GM10847 (cell line): ENCODE data around the gene FNIP2.

ENCODE experiments used
- POLR2A ChIP-seq: IDR thresholded peaks from 2 replicates; pipeline ENCODE4 v1.6.1; 2011; ENCODE audit not compliant: insufficient read length; ENCODE audit errors: extremely low read depth

FNIP2 gene

GRCh38 chr4:158858410-158859199, 89.8 kb downstream of the FNIP2 start:
- TF ChIP-seq POLR2A, result no peak

DNA sequence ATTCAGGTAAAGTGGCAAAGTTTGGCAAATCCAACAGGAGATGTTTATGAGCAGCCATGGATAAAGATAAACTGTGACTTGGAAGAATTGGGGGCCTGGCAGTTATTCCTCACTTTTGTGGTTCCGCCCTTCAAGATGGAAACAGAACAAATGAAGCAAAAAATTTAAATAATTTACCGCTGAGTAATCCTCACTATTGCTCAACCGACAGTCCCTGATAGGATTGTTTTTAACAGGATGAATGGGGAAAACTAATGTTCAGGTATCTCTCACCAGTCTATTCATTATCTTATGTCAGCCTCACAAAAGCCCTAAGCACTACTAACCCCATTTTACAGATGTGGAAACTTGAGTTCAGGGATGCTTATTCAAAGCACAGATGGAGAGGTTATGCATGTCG, 90.8 kb downstream of the FNIP2 start:
- TF ChIP-seq POLR2A, result no peak

DNA sequence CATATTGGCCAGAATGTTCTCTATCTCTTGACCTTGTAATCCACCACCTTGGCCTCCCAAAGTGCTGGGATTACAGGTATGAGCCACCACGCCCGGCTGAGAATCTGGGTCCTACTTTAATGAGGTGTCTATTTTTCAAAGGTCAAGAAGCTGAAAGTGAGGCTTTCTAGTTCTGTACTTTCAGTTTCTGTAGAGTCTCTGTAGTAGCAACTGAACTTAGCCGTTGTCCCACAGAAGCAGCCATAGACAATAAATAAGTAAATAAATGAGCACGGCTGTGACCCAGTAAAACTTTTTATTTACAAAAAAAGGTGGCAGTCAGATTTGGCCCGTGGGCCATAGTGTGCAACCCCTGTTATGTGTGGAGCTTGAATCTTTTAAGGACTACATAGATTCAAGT, 92.0 kb downstream of the FNIP2 start:
- no peak for TF ChIP-seq POLR2A

DNA sequence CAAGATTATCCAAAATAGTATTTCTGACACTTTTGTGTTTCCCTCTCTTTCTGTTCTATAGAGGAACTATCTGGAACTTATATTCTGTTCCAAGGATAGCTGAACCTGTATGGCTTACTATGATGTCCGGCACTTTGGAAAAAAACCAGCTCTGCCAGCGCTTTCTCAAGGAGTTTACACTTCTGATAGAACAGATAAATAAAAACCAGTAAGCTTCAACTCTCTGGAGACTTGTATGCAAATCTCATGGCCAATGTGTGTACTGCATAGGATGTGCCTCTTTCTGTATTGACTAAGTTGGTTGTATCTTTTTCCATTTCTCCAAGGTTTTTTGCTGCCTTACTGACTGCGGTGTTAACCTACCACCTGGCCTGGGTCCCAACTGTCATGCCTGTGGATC, 92.5 kb downstream of the FNIP2 start:
- no peak for TF ChIP-seq POLR2A

GRCh38 chr4:158861766-158862165, 92.9 kb downstream of the FNIP2 start:
- no peak for TF ChIP-seq POLR2A

- TF ChIP-seq POLR2A, result no peak
Observed at GRCh38 chr4:158863296-158863695, 94.5 kb downstream of the FNIP2 start.

- TF ChIP-seq POLR2A, result no peak
Observed at GRCh38 chr4:158865520-158866177, 96.8 kb downstream of the FNIP2 start.

GRCh38 chr4:158869001-158869400, 100.2 kb downstream of the FNIP2 start:
- no peak for TF ChIP-seq POLR2A

DNA sequence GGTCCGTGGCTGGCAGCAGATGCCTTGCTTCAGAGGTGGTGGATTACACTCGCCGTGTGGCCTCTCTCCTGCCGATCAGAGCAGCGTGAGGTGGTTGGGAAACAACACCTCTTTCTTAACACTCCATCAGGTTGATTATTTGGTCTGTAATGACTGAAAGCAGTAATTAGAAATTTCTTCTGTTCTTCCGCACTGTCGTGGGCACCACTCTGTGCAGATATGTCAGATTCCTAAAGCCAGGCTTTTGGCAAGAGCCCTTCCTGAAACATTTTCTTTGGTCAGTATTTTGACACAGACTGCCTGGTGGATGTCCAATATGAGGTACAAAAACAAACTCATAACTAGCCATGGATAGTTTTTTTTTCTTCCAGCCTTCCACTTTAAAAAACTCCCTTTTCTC, 100.9 kb downstream of the FNIP2 start:
- no peak for TF ChIP-seq POLR2A

DNA sequence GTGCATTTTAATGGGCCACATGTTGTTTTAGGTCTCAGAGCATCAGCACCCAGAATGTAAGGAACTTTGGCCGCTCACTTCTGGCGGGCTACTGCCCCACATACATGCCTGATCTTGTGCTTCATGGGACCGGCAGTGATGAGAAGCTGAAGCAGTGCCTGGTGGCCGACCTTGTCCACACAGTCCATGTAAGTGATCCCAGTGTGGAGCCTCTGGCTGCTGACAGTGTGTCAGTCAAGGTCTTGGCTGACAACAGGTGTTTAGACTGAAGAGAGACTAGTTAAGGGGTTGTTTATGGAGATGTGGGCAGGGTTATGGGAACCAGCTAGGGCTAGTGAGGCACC, 101.4 kb downstream of the FNIP2 start:
- TF ChIP-seq POLR2A, result no peak

DNA sequence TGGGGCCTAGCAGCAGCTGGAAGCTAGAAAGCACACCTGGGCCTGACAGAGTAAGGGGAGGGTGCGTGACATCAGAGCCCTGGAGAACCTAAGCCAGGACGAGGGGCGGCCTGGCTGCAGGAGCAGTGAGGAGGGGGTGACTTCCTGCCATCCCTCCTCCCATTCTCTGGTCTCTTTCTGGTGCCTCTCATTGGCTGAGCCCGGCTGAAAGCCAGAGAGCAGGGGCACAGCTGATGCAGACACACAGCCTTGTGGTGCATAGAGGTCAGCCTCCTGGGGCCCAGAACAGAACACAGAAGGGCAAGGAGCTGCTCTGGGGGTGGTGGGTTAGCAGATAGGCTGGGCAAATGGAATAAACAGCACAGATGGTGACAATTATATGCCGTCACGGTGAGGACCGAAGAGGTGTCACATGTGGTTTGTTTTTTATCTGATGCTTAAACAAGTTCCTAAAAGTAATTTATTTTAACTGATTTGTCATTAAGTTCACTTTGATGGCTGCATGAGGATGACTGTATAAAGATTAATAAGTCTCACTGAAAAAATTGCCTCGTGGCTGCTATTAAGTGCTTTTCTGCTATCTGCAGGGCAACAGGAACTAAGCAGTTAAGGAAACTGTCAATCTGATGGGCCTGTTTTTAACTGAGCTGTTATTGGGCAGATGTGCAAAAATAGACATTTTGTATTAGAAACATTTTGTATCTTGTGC, 102.0 kb downstream of the FNIP2 start:
- no peak for TF ChIP-seq POLR2A

- no peak for TF ChIP-seq POLR2A
Observed at GRCh38 chr4:158871335-158871724, 102.5 kb downstream of the FNIP2 start.

DNA sequence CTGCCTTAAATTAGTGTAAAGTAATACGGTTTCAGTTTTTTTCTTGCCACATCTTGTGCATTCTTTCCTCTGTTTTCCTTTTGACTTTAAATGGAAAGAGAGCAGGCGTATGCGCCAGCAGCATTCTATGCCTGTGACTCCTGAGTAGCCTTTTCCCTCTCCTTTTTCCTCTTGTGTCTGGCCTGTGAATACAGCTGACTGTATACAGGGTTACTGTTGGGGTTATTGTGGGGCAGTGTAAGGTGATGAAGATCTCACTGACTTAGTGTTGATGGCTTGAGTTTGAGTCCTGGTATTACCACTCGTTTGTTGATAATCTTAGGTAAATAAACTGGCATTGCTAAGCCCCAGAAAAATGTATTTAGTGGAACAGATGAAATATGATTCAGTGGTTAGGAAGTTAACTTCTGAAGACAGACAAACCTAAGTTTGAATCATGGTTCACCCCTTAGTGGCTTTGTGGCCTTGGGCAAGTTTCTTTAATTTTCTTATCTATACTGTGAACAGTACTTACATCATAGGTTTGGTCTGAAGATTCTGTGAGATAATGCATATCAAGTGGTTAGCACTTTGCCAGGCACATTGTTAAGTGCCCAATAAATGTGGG, 105.1 kb downstream of the FNIP2 start:
- no peak for TF ChIP-seq POLR2A

DNA sequence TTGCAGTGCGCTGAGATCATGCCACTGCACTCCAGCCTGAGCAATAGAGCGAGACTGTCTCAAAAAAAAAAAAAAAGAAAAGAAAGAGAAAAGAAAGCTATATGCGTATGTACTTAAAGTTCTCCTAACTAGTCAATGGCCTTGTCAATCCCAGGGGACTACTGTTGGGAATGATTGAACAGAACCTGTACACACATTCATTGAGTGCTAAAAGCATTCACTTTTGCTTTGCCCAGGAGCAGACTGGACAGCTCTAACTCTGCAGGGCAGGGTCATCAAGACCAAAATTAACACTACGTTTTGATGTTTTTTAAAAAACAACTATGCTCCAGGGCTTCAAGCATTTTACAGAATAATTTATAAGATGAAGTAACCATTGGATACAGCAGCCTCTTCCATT, 106.2 kb downstream of the FNIP2 start:
- TF ChIP-seq POLR2A, result no peak

- TF ChIP-seq POLR2A, result no peak
Observed at GRCh38 chr4:158875455-158875854, 106.6 kb downstream of the FNIP2 start.

- no peak for TF ChIP-seq POLR2A
Observed at GRCh38 chr4:158877069-158877468, 108.2 kb downstream of the FNIP2 start.

DNA sequence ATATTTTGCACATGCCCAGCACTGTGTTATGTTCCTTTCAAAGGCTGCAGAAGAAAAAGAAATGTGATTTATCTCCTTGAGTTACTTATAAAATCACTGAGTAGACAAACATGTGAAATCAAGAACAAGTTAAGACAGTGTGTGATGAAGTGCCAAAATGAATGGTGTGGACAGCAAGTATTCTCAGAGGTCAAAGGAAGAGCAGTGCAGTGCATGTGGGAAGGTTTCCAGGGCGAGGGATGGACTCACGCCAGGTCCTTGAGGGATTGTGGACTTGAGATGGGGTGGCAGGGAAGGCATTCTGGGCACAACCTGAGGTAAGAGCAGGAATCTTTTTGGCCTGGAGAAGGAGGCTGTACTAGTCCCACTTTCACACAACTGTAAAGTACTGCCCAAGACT, 115.5 kb downstream of the FNIP2 start:
- TF ChIP-seq POLR2A, result no peak

- no peak for TF ChIP-seq POLR2A
Observed at GRCh38 chr4:158885564-158885963, 116.7 kb downstream of the FNIP2 start.
